ENCODE data around the gene FGGY.
"Not testable (repeated sequence)": the region's sequence is repeated elsewhere in the genome, so short reads cannot be mapped to it uniquely, and the experiment has no call there.

FGGY gene

DNA sequence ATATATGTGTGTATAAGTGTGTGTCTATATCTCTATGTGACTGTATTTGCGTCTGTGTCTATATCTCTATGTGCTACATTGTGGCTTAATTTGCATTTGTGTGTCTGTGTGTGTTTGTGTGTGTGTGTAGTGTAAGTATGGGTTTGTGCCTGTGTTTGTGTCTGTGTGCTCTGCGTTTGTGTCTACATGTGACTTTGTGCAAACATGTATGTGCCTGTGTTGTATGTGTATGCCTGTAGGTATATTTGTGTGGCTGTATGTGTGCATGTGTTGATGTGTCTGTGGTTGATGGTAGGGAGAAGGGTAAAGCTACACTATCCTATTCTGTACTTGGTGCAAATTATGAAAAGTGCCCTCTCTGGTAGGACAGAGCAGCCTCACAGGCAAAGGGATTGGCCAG is 7.3 kb upstream of the FGGY start:
- no peak for DNase-seq

DNA sequence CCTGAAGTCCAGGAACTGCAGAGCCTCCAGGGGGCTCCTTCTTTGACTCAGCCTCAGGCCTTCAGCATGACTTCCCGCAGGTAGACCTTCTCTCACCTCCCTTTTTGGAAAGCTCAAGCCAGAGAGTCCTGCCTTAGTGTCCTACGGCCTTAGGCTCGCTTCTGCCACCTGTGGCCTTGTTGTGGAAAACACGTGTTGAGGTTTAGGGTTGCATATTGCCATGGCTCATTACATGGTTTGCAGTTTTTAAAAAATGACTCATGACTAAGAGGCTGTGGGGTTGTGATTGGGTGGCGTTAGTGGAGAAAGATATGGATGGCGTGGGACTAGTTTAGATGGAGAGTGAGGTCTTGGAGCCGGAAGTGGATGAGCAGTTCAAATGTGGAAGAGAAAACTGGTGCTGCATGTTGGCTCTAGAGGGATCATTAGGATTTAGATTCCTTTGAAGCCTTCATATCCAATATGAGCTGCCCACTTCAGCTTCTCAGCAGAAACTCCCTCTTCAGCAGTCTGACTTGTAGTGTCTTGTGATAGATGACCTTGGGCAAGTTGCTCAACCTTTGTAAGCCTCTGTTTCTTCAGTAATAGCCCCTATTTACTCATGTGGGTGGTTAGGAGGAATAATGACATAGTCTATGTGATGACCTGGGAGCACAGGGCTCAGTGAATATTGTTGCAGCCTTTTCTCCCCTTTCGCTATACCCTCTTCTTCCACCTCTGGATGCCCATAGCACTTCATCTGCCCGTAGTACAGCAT is 6.5 kb upstream of the FGGY start:
- DNase-seq, result no peak

DNA sequence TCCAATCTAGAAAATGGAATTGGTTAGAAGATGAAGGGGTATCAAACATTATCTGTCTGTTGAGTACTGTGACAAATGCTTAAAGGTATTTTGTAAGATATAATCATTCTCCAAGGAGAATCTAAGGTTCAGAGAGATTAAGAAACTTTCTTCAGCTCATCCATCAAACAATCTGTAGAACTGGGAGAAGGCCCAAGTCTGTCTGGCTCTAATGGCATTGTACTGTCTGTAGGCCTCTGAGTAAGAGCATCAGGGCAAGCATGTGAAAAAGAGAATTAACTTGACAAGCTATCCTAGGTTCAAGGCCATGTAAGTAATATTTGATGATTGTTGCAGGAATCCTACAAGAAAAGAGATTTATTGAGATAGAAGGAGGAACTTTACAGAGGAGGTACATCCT is 5.3 kb upstream of the FGGY start:
- no peak for DNase-seq

DNA sequence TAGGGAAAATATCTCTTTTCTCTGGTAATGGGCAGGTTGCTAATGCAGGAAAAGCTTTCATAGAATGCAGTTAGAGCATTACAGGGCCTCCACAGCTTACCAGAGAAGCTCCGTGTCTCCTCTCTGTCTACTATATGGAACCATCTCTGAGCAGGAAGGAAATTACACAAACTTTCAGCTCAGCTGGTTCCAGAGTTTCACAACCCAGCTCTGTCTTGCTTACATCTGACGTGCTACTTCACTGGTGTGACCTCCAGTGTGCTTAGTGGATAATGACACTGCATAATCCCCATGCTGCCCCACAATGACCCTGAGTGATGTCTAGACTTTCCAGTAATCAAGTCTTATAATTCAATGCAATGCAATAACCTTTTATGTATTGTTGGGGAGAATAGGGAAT is 4.3 kb upstream of the FGGY start:
- no peak for DNase-seq

DNA sequence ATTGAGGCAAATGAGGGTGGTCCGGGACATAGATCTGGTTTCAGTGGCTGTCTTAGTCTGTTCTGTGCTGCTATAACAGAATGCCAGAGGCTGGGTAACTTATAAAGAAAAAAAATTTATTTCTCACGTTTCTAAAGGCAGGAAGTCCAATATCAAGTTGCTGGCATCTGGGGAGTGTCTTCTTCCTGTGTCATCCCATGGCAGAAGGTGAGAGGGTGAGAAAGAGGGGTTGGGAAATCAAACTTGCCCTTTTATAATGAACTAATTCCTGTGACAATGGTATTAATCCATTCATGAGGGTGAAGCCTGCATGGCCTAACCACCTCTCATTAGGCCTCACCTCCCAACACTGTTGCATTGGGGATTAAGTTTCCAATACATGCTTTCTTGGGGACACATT is 3.7 kb upstream of the FGGY start:
- no peak for DNase-seq

DNA sequence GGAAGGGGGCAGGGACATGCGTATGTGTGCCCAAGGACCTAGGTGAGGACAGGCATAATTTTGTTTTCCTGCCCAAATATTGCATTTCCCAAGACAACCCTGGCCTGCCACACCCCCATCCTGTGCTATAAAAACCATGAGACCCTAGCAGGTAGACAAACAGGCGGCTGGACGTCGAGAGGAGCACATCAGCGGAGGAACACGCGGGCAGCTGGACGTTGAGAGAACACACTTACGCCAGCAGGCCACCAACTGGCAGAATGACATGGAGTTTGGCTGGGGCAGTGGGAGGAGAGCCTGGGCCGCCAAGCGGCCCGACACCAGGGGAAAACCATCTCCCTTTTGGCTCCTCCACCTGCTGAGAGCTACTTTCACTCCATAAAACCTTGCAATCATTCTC is 3.0 kb upstream of the FGGY start:
- no peak for DNase-seq

DNA sequence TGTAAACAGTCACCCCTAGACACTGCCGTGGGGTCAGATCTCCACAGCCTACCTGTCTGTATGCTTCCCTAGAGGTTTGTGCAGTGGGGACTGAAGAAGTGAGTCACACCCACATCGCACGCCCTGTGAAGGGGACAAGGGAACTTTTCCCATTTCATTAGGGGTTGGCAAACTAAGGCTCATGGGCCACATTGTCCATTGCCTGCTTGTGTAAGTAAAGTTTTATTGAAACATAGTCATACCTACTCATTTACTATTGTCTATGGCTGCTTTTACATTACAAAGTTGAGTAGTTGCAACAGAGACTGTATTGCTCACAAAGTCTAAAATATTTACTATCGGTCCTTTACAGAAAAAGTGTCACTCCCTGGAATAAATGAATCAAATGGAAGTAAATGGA is 2.5 kb upstream of the FGGY start:
- DNase-seq, result no peak

DNA sequence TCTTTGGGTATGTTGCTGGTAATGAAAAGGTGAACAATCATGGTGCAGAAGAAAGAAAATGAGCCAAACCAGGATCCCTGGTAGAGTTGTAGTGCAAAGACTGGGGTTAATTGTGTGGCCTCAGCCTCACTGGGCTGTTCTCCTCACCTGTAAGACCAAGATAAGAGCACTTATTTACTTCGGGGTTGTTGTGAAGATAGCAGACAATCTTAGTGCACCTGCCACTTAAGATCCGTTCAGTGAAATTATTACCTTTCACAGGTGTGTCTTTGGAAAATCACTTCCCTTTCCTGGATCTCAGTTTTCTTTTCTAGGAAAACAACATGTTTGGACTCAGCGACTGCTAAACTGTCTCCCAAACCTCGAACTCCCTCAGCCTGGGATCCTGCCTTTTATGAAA is 1.3 kb upstream of the FGGY start:
- no peak for DNase-seq

DNA sequence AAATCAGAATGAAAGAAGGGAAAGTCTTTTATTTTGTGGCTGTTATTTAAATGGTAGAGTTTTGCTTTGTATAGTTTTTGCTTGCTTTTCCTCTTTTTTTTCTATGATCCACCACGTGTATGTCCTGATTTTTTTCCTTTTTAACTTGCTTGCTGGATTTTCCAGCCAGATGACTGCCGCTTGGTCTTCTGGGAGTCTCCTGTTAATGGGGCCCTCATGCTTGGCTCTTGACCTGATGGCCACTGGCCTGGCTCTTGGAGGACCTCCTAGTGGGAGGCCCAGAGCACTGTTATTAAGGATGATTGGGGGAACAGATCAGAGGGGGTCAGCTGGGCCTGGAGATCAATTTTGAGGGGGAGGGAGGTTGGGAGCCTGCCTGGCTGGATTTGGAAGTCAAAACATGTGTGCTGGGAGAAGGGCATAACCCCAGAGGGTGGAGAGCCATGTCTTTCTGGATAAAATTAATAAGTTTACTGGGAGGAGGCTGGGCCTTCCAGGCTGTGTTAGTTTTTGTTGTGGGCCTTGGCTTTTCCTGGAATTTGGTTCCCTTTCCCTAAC is 1.2 kb downstream of the FGGY start:
- DNase-seq, result no peak

DNA sequence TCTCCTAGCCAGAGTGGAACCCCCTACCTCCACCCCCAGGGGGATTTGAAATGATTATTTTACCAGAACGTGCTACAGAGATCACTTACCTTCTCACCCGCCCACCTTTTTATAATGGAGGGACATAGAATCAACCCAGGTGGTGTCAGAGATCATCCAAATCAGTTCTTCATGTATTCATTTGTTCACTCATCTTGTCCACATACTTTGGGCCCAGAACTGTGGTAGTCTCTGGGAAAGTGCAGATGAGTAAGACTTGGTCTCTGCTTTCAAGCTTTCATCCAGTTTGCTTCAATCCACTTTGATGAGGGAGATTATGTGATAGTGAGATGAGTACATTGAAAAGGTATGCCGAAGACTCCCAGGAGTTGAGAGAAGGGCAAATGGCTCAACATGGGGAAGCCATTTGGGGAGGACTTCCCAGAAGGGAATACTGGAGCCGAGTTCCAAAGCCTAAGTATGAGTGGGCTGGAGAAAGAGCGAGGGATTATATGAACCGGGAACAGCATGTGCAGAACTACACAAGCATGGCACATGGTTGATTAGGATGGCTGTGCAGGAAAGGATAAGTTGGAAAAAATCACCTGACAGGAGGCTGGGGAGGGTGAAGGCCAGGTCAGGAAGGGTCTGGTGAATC is 1.9 kb downstream of the FGGY start:
- DNase-seq, result no peak

DNA sequence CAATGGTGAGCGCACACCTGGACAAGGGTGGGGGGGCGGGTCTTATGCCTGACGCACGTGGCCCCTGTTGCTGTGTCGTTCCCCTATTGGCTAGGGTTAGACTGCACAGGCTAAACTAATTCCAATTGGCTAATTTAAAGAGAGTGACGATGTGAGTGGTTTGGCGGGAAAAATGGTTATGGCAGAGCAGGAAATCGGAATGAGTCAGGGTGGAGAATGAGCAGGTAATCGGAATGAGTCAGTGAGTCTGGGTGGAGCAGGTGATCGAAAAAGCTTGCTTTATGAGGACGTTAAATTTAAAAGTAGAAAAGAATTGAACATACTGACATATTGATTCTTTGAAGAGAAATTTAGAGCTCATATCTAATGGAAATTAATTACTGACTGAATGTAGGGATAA is 2.8 kb downstream of the FGGY start:
- DNase-seq, result not testable (repeated sequence)

DNA sequence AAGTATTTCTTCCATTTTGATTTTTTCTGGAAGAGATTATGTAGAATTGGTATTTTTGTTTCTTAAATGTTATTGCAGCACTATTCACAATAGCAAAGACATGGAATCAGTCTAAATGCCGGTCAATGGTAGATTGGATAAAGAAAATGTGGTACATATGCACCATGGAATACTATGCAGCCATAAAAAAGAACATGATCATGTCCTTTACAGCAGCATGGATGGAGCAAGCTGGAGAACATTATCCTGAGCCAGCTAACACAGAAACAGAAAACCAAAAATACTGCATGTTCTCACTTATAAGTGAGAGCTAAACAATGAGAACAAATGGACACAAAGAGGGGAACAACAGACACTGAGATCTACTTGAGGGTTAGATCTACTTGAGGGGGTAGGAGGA is 5.4 kb downstream of the FGGY start:
- no peak for DNase-seq

DNA sequence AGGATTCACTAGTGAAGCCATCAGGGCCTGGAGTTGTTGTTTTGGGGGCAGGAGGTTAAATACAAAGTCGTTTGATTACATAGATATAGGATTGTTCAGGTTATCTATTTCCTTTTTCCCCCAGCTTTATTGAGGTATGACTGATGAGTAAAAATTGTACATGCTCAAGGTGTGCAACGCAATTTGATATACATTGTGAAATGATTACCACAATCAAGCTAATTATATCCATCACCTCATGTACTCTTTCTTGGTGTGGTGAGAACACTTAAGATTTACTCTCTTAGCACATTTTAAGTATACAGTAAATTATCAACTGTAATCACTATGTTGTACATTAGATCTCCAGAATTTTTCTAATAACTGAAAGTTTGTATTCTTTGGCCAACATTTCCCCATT is 6.0 kb downstream of the FGGY start:
- no peak for DNase-seq

DNA sequence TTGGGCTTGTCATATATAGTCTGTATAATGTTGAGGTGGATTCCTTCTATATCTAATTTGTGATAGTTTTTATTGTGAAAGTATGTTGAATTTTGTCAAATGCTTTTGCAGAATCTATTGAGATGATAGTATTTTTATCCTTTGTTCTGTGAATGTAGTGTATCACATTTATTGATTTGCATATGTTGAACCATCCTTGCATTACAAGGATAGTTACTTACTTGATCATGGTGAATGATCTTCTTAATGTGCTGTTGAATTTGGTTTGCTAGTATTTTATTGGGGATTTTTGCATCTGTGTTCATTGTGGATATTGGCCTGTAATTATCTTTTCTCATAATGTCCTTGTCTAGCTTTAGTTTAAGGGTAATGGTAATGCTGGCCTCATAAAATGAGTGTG is 8.3 kb downstream of the FGGY start:
- no peak for DNase-seq

DNA sequence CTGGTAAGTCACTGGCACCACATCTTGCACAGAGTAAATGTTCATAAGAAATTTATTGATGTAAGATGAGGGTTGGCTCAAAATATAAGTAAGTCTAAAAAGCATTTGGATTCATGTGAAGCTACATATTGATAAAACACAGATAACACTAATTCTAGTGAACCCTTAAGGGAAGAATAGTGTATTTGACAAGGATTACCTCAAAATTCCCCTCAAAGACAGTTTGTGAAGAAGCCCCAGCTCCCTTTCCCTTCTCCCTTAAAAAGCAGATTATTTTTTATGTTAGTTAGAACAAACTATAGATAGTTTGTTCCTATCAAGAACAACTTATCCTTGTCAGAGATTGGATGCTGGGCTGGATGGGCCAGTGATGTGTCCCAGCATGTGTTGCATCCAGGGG is 10.7 kb downstream of the FGGY start:
- no peak for DNase-seq

DNA sequence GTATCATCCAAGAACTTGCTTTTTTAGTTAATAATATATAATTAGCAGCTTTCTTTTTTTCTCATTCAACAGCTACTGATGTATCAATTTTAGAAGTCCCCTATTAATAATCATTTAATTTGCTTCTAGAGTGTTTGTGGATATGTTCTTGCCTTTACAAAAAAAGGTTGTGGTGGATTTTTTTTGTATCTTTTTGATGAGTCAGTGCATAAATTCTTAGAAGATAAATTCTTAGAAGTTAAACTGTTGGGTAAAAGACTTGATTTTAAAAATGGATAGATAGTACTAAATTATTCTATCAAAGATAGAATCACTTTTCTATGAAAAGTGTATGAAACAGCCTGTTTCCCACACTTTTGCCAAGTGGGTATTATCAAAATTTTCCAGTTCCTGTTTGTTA is 11.9 kb downstream of the FGGY start:
- no peak for DNase-seq

DNA sequence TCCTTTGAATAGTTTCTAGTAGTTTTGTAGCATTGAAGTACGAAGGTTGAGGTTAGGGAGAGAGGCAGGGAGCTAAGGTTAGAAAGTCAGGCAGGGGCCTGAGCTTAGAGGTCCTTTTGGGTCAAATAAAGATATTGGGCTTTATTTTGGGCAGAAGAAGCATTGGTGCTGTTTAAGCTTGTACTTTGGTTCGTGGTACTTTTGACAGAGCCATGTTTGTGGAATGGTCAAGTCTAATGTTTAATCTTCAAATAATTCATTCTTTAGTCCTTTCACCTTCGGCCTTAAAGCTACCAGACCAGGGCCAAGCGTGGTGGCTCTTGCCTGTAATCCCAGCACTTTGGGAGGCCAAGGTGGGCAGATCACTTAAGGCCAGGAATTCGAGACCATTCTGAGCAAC is 12.5 kb downstream of the FGGY start:
- DNase-seq, result no peak

DNA sequence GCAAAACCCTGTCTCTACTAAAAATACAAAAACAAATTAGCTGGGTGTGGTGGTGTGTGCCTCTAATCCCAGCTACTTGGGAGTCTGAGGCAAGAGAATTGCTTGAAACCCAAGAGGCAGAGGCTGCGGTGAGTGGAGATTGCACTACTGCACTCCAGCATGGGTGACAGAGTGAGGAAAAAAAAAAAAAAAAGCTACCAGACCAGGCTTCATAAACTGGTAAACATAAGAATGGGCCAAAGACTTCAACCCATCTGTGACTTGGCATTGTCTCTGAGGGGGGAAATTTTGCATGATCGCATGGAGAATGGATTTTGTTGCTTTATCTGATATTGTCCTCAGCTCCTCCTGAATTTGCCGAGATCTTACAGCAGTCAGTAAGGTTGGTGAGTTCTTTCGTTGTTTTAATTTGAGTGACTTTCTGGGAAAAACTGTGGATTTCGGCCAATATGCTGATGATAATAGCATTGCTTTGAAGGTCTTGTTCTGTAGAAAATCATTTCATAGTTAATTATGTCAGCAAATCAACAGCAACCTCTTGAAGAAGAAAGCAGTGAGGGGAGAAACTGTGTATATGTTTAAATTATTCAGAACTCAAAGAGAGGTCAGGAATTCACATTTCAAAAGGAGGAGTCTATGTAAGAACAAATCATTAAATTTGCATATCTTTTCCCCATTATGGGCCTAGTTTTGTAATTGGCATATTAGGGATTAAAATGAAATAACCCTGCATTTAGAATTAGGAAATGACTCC is 13.1 kb downstream of the FGGY start:
- DNase-seq, result no peak

DNA sequence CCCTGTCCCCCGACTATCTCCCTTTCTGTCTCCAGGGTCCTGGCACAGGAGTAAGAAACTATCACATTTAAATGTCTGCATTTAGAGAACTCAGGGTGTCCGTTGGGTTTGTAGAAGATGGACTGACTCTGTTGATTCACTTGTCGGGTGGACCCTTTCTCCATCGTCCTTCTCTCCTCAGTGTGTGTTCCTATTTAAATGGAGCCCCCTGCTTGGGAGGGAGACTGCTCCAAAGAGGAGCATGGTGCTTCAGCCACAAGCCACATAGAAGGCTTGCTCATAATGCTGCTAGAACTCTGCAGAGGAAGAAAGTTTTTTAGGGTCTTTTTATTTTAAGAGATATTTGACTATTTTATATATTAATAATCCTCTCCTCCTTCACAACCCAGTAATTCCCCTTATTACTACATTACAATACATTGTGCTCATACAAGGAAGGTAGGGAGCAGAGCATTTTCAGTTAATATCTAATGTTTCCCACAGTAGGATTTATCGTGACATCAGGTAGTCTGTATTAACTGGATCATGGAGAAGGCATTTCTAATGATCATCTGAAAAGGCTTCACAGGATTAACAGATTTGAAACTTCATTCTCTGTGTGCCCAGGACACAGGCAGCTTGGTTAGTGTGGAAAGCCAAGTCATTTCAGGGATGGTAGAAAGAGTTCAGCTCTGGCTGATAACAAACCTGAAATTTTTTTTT is 13.8 kb downstream of the FGGY start:
- DNase-seq, result no peak

DNA sequence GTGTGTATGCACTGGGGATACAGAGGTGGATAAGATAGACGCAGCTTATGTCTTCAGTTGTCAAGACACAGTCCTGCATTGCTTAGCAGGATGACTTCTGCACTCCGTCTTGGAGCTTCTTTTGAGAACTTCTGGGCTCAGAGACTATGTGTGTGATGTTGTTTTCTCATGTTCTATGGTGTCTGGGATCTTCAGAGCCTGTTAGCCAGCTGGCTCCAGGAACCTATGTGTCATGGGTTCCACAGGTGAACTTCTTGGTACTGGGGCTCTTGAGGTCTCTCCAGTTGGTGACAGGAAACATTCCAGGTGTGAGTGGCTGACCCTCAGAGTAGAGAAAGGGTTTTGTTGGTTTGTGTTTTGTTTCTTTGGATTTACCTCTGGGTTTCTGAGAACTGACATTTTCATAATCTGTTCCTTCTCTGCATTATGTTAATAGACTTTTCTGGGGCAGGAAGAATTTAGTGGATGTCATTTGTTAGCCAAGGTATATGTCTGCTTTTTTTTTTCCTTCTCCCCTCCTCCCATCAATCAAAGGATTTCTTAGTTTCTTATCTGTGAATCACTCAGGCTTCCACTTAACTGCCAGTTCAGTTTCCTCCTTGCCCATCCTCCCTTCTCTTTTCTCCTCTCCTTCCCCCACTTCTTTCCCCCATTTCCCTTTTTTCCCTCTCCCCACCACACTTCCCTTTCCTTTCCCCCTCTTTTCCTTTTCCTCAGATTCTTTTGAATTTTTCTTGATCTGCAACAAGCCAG is 18.1 kb downstream of the FGGY start:
- DNase-seq, result no peak

DNA sequence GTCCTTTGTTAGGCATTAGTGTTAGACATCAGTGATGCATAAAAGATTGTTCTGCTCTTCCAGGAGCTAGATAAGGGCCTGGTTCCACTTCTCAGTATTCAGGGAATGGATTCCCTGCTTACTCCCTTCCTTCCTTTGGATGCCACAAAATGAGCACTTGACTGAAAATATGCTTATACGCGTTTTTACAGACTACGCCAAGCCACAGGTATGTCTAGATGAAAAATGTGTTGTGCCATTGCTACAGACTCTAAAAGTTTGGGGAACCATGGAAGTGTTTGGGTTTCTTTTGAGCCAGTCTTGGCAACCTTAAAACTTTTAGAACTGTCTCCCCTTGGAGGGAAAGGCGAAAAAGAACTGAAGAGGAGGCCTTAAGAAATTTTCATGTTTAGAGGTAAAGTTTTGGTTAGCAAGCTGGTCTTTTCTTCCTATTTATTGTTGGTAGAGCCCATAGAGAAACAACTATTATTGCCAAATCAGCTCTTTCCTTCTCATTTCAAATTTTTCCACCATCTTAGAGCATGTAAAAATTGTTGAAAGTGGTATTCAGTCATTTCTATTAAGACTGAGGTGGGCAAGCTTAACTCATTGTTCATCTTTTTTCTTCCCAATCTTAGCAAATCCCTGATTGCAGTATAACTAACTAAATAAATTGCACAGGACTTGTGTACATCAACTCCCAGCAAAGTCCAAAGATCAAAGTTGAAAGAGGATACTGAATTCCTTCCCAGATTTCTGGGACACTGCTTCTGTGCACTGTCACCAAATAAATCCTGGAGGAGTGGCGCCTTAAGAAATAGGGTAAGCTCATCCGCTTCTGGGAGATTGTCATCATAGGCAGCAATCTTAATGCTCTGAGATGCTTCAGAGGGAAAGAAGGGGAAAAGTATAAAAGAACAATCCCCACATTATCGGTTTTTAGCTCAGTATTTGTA is 18.9 kb downstream of the FGGY start:
- no peak for DNase-seq
